GM21526 (cell line): Measurements from ENCODE around the gene PGAP2.
A peak's percentile ranks its signal among the peaks of the same experiment; 100 is the strongest.
"Not testable (repeated sequence)": the region's sequence is repeated elsewhere in the genome, so short reads cannot be mapped to it uniquely, and the experiment has no call there.

ENCODE experiments used
- ATAC-seq: cut with Tn5 transposase; IDR thresholded peaks from one replicate; pipeline ENCODE4 v1.9.1; 2021; ENCODE audit warnings: moderate library complexity; ENCODE audit not compliant: unreplicated experiment, low FRiP score

PGAP2 gene

DNA sequence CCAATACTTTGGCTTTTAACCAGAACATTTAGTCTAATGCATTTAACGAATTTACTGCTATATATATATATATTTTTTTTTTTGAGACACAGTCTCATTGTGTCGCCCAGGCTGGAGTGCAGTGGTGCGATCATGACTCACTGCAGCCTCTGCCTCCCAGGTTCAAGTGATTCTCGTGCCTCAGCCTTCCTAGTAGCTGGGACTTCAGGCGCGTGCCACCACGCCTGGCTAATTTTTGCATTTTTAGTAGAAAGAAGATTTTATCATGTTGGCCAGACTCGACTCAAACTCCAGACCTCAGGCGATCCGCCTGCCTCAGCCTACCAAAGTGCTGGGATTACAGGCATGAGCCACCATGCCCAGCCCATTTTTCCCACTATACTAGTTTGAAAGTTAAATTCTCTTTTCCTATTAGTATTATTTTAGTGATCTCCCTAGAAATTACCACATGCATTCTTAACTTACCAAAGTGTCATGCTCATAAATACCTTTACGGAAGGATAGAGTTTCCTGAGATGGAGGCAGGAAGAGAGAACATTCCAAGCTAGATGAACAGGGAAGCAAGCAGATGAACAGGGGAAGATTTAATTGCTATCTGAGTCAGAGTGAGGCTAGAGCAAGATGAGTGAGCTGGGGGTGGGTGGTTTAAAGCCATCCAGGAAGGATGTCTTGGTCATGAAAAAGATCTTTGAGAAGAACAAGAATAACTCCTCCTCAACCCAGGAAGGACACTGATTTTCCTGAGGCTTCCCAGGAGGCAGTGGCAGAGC is 4.4 kb upstream of the PGAP2 start:
- no peak for ATAC-seq

- ATAC-seq: peak; percentile 57
These were observed 682 bp downstream of the PGAP2 start for GRCh38 chr11:3808861-3809623.

DNA sequence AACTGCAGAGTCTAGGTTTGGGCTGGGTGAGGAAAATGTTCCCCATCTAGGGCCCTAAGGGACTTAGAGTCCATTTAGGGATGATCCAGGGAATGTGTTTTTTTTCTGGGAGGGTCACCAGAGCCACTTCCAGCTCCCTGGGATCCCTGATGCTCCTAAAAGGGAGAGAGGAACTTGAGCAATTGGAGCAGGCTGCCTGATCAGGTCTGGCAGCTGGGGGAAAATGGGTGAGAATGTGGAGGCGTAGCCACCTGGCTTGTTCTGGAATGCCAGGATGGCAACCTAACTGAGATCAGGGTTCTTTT is 1.2 kb downstream of the PGAP2 start:
- no peak for ATAC-seq

DNA sequence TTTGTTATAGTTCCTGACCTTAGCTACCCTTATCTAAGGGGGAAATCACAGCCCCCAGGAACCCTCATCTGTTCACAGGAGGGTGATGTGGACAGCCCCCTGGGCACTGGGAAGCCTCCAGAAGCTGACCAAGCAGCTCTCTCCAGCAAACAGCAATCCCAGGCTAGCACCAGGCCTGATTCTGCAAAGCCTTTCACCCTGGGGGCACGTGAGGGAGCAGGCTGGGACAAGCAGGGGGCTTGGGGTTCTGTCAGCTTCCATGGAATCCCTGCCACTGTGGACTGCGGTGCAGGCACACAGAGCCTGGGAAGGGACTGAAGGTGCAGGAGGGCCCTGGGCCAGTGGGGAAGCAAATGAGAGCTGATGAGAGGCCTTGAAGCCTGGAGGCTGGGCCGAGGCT is 2.1 kb downstream of the PGAP2 start:
- no peak for ATAC-seq

DNA sequence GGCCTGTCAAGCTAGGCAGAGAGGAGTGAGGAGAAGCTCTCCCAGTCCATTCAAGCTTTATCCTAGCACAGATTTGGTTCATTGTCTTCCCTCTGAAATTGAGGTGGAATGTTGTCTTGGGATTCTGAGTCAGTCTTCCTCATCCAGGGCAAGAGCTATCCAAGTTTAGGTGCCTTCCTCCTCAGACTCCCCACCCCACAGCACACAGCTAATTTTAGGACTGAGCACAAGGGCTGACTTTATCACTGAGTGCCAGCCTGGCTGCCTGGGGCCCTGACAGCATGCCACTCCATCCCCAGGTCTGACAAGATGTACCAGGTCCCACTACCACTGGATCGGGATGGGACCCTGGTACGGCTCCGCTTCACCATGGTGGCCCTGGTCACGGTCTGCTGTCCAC is 2.6 kb downstream of the PGAP2 start:
- ATAC-seq: no peak

- ATAC-seq: not testable (repeated sequence)
These were observed 6.5 kb downstream of the PGAP2 start for GRCh38 chr11:3814832-3815231.

GRCh38 chr11:3815845-3816244 is 7.5 kb downstream of the PGAP2 start:
- ATAC-seq: no peak

DNA sequence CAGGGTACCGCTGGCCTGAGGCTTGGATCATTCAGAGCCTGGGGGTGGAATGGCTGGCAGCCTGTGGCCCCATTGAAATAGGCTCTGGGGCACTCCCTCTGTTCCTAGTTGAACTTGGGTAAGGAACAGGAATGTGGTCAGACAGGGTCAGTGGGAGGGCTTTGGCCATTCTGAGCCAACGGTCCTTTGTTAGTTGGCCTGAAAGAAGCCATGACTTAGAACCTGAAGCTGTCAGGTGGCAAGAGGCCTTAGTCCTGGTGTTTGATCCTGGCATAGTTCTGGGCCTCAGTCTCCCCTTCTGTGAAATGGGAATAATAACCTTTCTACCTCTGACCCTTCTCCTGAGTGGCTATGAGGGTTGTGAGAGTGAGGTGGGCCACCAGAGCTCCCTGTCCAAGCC is 8.3 kb downstream of the PGAP2 start:
- no peak for ATAC-seq

GRCh38 chr11:3817181-3817800 is 8.9 kb downstream of the PGAP2 start:
- ATAC-seq: no peak

DNA sequence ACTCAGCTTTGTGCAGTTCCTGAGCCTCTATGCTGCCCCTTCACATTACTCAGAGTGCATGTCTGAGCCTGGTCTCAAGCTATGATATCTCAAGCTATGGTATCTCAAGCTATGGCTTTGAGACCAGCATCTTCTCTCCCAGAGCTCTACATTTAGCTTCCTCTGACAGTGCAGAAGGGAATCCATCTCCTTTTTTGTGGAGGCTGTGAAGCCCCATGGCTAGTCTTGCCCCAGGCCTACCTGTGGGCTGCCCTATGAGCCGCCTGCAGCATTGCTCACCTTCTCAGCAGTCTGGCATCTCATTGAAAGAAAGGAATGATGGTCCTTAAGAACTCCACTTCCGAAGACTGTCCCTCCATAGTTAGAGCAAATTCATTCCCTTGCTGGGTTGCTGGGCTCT is 12.6 kb downstream of the PGAP2 start:
- ATAC-seq: no peak

DNA sequence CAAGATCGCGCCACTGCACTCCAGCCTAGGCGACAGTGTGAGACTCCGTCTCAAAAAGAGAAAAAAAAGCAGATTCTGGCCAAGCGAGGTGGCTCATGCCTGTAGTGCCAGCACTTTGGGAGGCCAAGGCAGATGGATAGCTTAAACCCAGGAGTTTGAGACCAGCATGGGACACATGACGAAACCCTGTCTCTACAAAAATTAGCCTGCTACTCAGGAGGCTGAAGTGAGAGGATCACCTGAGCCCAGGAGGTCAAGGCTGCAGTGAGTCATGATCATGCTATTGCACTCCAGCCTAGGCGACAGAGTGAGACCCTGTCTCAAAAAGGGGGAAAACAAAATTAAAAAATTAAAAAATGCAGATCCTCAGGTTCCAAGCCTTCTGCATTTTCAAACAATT is 14.0 kb downstream of the PGAP2 start:
- no peak for ATAC-seq

DNA sequence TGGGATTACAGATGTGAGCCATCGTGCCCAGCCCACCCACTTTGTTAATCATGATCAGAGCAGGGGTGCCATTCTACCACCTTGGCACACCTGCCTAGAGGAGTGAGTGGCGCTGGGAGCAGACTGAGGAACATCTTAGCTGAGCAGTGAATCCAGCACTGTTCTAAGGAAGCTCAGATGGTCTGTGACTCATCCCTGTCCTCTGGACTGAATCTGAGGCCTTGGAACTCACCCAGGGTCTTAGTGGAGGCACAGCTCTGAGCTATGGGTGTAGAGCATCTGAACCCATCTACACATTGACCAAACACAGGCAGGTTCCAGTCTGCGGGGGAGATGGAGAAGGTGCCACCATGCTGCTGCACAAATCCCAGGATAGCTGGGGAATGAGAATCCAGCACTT is 14.9 kb downstream of the PGAP2 start:
- no peak for ATAC-seq

DNA sequence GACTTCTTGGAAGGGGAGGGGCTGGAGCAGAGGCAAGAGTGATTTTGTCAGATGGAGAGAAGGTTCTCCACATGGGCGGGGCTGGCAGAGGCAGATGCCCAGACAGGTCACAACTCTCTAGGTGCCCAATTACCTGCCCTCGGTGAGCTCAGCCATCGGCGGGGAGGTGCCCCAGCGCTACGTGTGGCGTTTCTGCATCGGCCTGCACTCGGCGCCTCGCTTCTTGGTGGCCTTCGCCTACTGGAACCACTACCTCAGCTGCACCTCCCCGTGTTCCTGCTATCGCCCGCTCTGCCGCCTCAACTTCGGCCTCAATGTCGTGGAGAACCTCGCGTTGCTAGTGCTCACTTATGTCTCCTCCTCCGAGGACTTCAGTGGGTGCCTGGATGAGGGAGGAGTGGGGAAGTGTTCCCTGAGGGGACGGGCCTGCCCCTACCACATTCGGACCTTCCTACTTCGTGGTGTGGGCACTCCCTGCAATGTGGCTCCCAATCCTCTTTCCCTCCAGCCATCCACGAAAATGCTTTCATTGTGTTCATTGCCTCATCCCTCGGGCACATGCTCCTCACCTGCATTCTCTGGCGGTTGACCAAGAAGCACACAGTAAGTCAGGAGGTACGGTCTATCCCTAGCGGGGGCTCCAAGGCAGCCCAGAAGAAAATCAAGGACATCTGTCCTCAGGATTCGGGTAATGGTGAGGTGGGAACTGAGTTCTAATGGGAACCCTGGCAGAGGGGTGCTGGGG is 15.6 kb downstream of the PGAP2 start:
- no peak for ATAC-seq

- ATAC-seq: peak; percentile 80
These were observed 16.5 kb downstream of the PGAP2 start for GRCh38 chr11:3824714-3825472.

- no peak for ATAC-seq
These were observed 17.3 kb downstream of the PGAP2 start for GRCh38 chr11:3825473-3826154.

DNA sequence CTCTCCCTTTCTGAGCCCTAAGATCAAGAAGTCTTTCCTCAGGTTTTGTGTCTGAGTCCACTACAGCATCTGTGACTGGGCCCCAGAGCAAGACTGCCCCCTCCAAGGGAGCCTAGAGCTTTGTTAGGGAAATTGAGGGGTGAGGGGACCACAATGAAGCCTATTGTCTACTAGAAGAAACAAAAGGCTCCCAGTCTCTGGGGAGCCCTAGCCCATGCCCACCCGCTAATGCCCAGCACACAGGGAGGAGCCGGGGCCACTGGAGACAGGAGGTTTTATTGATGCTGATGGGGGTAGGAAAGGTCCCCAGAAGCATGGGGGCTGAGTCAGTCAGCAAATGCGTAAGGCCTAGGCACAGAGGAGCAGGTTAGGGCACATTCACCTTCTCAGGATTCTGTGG is 18.4 kb downstream of the PGAP2 start:
- ATAC-seq: no peak

DNA sequence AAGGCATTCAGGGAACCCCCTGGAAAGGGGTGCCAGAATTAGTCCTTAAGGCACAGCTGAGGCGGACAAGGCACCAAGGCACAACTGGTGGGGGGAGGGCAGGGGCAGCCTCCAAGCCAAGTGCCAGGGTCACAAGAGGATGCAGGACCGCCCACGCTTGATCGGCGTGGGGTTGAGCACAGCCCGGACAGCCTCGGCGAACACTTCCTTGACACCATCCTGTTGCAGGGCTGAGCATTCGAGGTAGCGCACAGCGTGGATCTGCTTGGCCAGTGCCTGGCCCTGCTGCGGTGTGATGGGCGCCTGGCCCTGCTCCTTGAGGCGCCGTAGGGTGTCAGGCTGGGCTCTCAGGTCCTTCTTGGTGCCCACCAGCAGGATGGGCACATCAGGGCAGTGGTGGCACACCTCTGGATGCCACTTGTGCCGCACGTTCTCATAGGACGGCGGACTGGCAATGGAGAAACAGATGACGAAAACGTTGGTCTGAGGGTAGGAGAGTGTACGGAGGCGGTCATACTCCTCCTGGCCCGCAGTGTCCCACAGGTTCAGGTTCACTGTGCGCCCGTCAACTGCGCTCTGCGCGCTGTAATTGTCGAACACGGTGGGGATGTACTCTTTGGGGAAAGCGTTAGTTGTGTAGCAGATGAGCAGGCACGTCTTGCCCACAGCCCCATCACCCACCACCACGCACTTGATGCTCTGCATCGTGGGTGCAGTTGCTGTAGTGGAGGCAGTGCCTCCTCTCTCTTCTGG is 19.2 kb downstream of the PGAP2 start:
- ATAC-seq: no peak

DNA sequence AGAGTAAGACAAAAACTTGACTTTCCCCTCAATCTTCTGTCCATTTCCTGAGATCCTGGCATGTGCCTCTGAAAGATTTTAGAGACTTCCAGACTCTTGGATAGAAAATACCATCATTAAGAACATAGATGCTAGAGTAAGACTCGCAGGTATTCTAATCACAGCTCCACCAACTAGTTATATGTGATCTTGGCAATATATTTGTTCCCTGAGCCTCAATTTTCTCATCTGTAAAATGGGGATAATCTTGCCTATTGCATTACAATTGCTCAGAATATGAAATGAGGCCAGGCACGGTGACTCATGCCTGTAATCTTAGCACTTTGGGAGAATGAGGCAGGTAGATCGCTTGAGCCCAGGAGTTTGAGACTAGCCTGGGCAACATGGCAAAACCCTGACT is 21.7 kb downstream of the PGAP2 start:
- ATAC-seq: no peak

GRCh38 chr11:3830730-3831129 is 22.4 kb downstream of the PGAP2 start:
- no peak for ATAC-seq
